NT2/D1 (cell line): ENCODE data around the gene PARS2.

Experiments used
- YY1 ChIP-seq: IDR thresholded peaks from 2 replicates; pipeline ENCODE4 v1.6.1; 2011; ENCODE audit not compliant: insufficient read length, insufficient read depth
- ZNF274 ChIP-seq: IDR thresholded peaks from 2 replicates; pipeline ENCODE4 v1.6.1; 2011; ENCODE audit warnings: mild to moderate bottlenecking, low read depth, low read length

GRCh38 chr1:54723985-54724384 lies 40.3 kb downstream of the PARS2 start:
- TF ChIP-seq YY1 (no peak), ZNF274 (no peak)
